Pancreas (tissue), 10 donors: Measurements from ENCODE around the gene STAT5B. TPM values are rescaled to one million over a fixed set of nuclear protein-coding genes. Genes with fewer than 3 reads are reported as not detected.

Experiments used
- ATAC-seq, 4 donors: fragments of 200-7000 bp; cut with Tn5 transposase; one replicate each; pipeline versions ENCODE4 v1.8.0 to v1.9.1; 2020; ENCODE audit warnings: mild to moderate bottlenecking in 4 of 4, moderate library complexity in 4 of 4
- DNase-seq, 6 donors: peaks; one replicate each; pipeline ENCODE4 v3.0.0-alpha.2; 2020
- FAIRE-seq: peaks from 2 replicates; lab custom pipeline; 2012; peaks lifted over from hg19 to GRCh38; lab: Jason Lieb, UNC
- H3K27ac ChIP-seq, 4 donors: fragments of 200-600 bp; sonication (generic); 1 replicate in 3 of 4; 2 replicates in 1 of 4; pipeline versions ENCODE4 v1.5.0 to v1.8.0; 2020
- H3K27me3 ChIP-seq, 4 donors: fragments of 200-600 bp; one replicate each; pipeline ENCODE4 v1.8.0; 2021
- H3K36me3 ChIP-seq, 3 donors: fragments of 200-600 bp; sonication (generic) in 1 of 3; one replicate each; pipeline versions ENCODE4 v1.5.0 to v1.8.0; 2020 to 2021
- H3K4me1 ChIP-seq, 3 donors: fragments of 200-600 bp; one replicate each; pipeline ENCODE4 v1.8.0; 2021
- H3K4me3 ChIP-seq, 4 donors: fragments of 200-600 bp; sonication (generic) in 2 of 4; one replicate each; pipeline versions ENCODE4 v1.5.0 to v1.8.0; 2020 to 2021
- H3K9me3 ChIP-seq, 4 donors: fragments of 200-600 bp; one replicate each; pipeline ENCODE4 v1.8.0; 2021
- WGBS, 2 donors: extraction: QIAGEN DNeasy Blood & Tissue Kit; methylation state at CpG; one replicate each; pipeline ENCODE4 v1.1.7; 2013; 5-methylcytosine and 5-hydroxymethylcytosine counted together
- intact Hi-C, 3 donors: fragments of 100-400 bp; cut with DNase I; formaldehyde crosslinking; loops; one replicate each; pipeline versions ENCODE4 v1.11.1 to v1.14.2; 2022
- polyA plus RNA-seq, 2 donors: library from polyadenylated mRNA; stranded (reverse); fragments of 200-250 nt; gene quantifications; one replicate each; pipeline ENCODE4 v1.2.3, GENCODE V29; 2013
- total RNA-seq, 6 donors: library from RNA; stranded (reverse); fragmentation: NEBNext Ultra II Directional in 4 of 6; extraction: Animal tissue kit (Norgen Biotek cat#: 25700) in 4 of 6; gene quantifications; one replicate each; pipeline versions ENCODE4 v1.2.1 to v1.2.4, GENCODE V29; 2021 to 2023
- TF ChIP-seq, protein P1 (sequence below), 4 donors: fragments of 200-600 bp; sonication (generic) in 3 of 4; IDR thresholded peaks; one replicate each; pipeline versions ENCODE4 v1.5.0 to v1.8.0; 2021; ENCODE audit warnings: antibody characterized with exemption in 4 of 4
- donor health status: healthy with polysubstance abuse.
- donor health status: DM: no; HTN: no; CAD: no; lungs with moderate emphysema.
- donor health status: DM: no; HTN: no; CAD: no.
- donor health status: control.
- donor health status: control.
- donor health status: Bipolar disorder and iron deficiency.
- donor health status: DM: yes; HTN: yes; CAD: no.
- donor health status: DM: no; HTN: no; CAD: no.
- donor health status: DM: no; HTN: no; CAD: no.
- donor health status: DM: yes; HTN: yes; CAD: no.

The STAT5B gene
- total and polyA plus RNA-seq, 8 donors = 17.9 to 27.5 (median 24.1) TPM

- FAIRE-seq (no peak), ATAC-seq (no peak)
These were observed 37.8 kb upstream of the STAT5B start for GRCh38 chr17:42313773-42314566.

GRCh38 chr17:42313389-42313772 lies 37.2 kb upstream of the STAT5B start:
- intact Hi-C loops = loop anchor here in 1 of 3 donors (10.0 kb wide), 1 partner anchor 211 kb away; no protein-coding TSS in a partner anchor
- peaks cover 0 to 7% (median 0%) of the 10 kb centered on the region in 3 donors for H3K4me1 ChIP-seq
- H3K36me3 ChIP-seq = peaks cover 14 to 45% (median 15%) of the 10 kb centered on the region in 3 donors
- H3K4me3 ChIP-seq = no peak overlapping the region
- no peaks in the 10 kb centered on the region for H3K27me3 ChIP-seq
- TF ChIP-seq, protein P1, sequence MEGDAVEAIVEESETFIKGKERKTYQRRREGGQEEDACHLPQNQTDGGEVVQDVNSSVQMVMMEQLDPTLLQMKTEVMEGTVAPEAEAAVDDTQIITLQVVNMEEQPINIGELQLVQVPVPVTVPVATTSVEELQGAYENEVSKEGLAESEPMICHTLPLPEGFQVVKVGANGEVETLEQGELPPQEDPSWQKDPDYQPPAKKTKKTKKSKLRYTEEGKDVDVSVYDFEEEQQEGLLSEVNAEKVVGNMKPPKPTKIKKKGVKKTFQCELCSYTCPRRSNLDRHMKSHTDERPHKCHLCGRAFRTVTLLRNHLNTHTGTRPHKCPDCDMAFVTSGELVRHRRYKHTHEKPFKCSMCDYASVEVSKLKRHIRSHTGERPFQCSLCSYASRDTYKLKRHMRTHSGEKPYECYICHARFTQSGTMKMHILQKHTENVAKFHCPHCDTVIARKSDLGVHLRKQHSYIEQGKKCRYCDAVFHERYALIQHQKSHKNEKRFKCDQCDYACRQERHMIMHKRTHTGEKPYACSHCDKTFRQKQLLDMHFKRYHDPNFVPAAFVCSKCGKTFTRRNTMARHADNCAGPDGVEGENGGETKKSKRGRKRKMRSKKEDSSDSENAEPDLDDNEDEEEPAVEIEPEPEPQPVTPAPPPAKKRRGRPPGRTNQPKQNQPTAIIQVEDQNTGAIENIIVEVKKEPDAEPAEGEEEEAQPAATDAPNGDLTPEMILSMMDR (IDR thresholded peaks at IDR 0.05) = no peak
- 95 to 98% methylated on average over 4 of the region's 4 CpGs for WGBS, 2 donors
- ATAC-seq (no peak), FAIRE-seq (no peak), DNase-seq (no peak)
- H3K27ac ChIP-seq = no peak overlapping the region
- no peaks in the 10 kb centered on the region for H3K9me3 ChIP-seq

More at GRCh38 chr17:42313773-42314566, 37.8 kb upstream of the STAT5B start:
- Histone ChIP-seq H3K4me3 (no peak overlapping the region), H3K27me3 (no peaks in the 10 kb centered on the region), H3K36me3 (peaks cover 14 to 46% (median 15%) of the 10 kb centered on the region in 3 donors), H3K27ac (no peak overlapping the region), H3K4me1 (peaks cover 0 to 7% (median 0%) of the 10 kb centered on the region in 3 donors), H3K9me3 (no peaks in the 10 kb centered on the region)
- TF ChIP-seq, protein P1 (IDR thresholded peaks at IDR 0.05) = no peak
- WGBS, 2 donors = 82 to 92% methylated on average over 14 of the region's 14 CpGs
- intact Hi-C loops = loop anchor here in 1 of 3 donors (10.0 kb wide), 1 partner anchor 211 kb away; no protein-coding TSS in a partner anchor
- DNase-seq = no peak

DNA sequence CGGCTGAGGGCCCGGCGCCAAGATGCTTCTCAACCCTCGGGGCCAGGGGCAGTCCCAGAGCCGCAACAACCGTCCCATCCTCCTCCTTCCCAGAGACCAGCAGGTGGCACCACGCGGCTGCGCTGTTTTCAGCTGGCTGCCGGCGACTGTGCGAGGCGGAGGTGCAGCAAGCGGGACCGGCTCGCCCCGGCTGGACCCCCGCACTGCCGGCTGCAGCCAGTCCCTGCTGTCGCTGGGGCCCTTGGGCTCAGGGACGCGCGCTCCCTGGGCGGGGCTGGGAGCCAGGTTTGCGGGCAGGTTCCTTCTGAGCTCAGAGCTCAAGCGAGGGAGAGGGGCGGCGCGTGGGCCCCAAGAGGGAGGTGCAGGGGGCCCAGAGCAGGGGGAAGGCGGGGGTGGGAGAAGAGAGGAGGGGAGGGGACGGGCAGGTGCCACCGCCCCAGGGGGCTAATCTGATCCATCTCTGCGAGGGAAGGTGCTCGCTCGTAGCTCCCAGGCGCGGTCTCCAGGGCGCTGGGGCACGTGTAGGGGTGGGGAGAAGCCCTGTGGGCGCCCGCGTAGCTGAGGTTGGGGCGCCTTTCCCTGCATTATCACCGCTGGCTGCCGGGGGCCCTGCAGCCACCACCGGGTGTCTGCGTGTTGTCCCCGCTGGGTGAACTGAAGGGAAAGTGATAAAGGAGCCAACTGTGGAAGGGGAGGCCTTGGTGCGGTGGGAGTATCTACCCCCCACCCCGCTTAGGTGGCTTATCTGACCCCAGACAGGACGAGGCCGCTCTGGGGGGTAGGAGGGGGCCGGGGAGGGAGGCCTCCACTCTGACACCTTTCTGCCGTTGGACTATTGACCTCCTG lies 36.3 kb upstream of the STAT5B start:
- Histone ChIP-seq H3K27me3 (no peaks in the 10 kb centered on the region), H3K27ac (peak overlapping the region in 2 of 4 donors; percentile 33 to 44), H3K4me3 (no peak overlapping the region), H3K9me3 (no peaks in the 10 kb centered on the region), H3K36me3 (peaks cover 14 to 47% (median 15%) of the 10 kb centered on the region in 3 donors), H3K4me1 (peaks cover 0 to 1% (median 0%) of the 10 kb centered on the region in 3 donors)
- TF ChIP-seq, protein P1 (IDR thresholded peaks at IDR 0.05) = peak in 3 of 4 donors; percentile 14 to 24 (median 19)
- peak; percentile 69 to 90 (median 76) for DNase-seq
- intact Hi-C loops = loop anchor here in 1 of 3 donors (10.0 kb wide), 1 partner anchor 212 kb away; no protein-coding TSS in a partner anchor
- WGBS, 2 donors = 39 to 52% methylated on average over 50 to 54 of the region's 54 CpGs
- peak; percentile 65 to 86 (median 80) for ATAC-seq
- FAIRE-seq = no peak

DNA sequence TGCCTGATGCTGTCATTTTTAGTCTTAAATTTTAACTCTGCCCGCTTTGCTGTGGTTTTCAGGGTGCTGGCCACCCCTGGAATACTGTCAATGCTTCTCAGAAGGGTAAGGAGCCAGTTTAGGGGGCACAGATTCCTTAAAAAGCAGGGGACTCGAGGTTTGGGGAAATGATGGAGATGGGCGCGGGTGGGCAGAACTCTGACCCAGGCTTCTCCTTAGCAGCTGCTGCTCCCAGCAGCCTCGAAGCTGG lies 35.8 kb upstream of the STAT5B start:
- WGBS, 2 donors = 51 to 61% methylated on average over 5 of the region's 5 CpGs
- intact Hi-C loops = loop anchor here in 1 of 3 donors (10.0 kb wide), 1 partner anchor 213 kb away; no protein-coding TSS in a partner anchor
- no peak for ATAC-seq

More for the DNA sequence above, 35.8 kb upstream of the STAT5B start:
- Histone ChIP-seq H3K9me3 (no peaks in the 10 kb centered on the region), H3K4me1 (no peaks in the 10 kb centered on the region), H3K36me3 (peaks cover 14 to 42% (median 15%) of the 10 kb centered on the region in 3 donors), H3K4me3 (no peak overlapping the region), H3K27me3 (no peaks in the 10 kb centered on the region), H3K27ac (peak overlapping the region in 2 of 4 donors; percentile 33 to 44)
- FAIRE-seq = no peak
- TF ChIP-seq, protein P1 (IDR thresholded peaks at IDR 0.05) = no peak
- no peak for DNase-seq
